Sciatic nerve (tissue), 2 donors: ENCODE measurements around the gene ATIC. TPM values are rescaled to one million over a fixed set of nuclear protein-coding genes. Genes with fewer than 3 reads are reported as not detected.

Source experiments
- ATAC-seq: fragments of 200-7000 bp; cut with Tn5 transposase; one replicate; pipeline ENCODE4 v1.9.1; 2020; ENCODE audit warnings: mild to moderate bottlenecking, moderate library complexity
- DNase-seq: peaks from one replicate; pipeline ENCODE4 v3.0.0-alpha.2; 2020; ENCODE audit warnings: low spot score
- intact Hi-C: fragments of 100-400 bp; cut with DNase I; formaldehyde crosslinking; loops from one replicate; pipeline ENCODE4 v1.14.2; 2022
- total RNA-seq: library from RNA; stranded (reverse); fragmentation: NEBNext Ultra II Directional; extraction: Animal tissue kit (Norgen Biotek cat#: 25700); gene quantifications from one replicate; pipeline ENCODE4 v1.2.1, GENCODE V29; 2021
- donor health status: DM: no; HTN: no; CAD: no.
- donor health status: DM: no; HTN: no; CAD: no.

ATIC gene
- total RNA-seq, 1 donor from 2014 or later, result 62.8 TPM

DNA sequence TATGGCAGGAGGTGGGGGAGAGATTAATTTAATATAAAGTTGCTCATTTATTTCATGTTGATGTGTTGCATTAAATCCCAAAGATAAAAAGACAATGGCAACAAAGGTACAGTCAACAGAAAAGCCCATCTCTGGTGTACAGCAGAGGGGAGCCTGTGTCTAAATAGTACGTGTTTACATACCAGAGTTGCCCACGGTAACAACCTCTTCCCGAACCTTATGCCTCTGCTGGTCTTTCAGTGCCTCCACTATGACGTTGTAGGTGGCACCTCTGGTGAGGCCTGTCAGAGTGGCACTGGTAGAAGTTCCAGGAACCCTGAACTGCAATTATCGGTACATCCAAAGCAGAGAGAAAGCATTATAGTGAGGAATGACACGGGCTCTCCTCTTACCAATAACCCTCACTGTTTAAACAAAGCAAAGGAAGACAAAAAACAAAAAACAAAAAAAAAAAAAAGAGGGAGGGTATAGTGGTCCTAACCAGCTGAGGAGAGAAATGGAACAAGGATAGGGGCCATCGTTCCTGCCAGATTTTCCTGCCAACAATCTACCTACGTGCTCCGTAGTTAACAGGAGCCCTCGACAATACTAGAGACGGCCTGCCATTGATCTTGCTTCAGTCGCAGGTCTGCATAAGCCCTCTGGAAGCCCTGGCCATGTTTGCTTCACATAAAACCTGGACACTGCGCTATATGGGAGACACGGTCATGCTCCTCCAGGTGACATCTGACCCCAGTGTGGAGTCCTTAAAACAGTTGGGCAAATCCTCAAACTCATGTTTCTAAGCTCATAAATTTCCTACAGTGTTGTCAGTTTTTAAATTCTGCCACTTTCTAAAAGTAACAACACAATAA, 58.5 kb downstream of the ATIC start:
- no peak for ATAC-seq
- intact Hi-C loops, result no loop called here
- no peak for DNase-seq

DNA sequence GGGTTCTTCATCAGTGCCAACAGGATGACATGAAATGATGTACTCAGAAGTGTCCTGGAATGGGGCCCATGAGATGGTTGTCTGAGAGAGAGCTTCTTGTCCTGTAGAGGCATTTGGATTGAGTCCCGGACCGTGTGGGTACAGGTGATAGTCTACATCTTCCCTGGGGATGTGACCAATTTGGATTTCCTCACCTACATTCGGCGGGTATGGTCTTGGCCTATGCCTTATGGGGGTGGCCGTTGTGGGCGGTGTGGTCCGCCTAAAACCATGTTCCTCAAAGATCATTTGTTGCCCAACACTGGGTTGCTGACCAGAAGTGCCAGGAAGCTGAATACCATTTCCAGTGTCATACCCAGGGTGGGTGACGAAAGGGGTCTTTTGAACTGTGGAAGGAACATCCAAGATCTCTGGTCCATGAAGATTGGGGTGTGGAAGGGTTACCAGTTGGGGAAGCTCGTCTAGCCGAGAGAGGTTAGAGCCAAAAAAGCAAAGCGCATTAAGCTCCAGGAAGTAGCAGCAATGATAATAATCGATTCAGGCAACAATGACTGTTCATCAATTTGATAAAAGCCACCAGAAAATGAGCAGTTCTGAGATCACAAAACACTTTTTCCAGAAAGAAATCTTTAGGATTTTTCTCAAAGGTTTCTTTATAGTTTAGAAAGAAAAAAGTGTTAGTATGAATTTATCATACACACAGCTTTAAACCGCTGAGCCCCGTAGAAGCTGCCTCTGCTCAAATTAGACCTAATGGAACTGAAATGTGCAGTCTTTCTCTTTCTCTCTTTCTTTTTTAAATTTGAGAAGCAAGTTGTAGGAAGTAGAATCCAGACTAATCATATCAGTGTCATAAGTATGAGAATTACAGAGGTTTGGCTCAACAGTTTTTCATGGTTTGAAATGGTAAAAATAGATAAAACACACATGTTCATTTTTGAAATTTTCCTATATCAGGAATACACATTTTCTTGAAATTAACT, 60.3 kb downstream of the ATIC start:
- ATAC-seq (peak; percentile 15), DNase-seq (no peak)
- intact Hi-C loops, result no loop called here

DNA sequence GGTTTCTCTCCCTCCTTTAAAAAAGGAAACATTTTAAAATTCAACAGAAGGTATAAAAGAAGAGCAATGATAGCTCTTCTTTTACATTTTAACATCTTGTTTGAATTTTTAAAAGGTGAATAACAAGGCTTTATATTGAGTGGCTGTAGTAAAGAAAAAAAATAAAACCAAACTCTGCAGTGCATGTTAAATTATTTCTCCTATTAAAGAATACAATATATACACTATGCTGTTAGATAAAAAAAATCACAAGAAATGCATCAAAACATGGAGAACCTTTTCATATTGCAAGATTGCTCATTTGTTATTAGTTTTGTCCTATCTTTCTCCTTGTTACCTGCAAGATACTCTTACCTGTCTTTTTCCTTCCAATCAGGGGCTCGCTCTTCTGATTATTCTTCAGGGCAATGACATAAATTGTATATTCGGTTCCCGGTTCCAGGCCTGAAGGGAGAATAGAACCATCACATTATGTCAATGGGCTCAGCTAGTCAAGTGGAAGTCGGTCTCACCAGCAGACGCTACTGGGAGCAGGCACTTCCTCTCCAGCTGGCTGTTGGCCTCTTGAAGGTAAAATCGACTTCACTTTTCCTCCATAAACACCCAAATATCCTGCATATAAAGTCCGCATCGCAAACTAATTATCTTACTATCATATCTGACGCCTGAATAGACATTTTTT, 61.2 kb downstream of the ATIC start:
- intact Hi-C loops, result no loop called here
- DNase-seq (no peak), ATAC-seq (no peak)

DNA sequence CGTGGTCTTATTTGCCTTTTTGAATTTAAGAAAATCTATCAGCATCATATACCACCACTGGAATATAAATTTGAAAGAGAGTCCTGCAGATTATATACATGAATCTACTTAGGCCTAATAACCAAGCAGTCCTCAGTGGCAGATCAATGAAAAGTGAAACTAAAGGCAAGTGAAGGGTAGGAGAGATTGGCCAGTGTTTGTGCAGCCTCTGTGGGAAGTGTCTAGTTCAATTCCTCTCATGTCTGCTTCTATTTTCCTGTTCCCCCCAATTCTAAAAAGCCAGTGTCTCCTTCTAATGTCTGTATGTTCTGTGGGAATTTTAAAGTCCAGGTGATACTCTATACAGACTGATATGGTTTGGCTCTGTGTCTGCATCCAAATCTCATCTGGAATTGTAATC, 62.1 kb downstream of the ATIC start:
- ATAC-seq (no peak), DNase-seq (no peak)
- intact Hi-C loops, result no loop called here

DNA sequence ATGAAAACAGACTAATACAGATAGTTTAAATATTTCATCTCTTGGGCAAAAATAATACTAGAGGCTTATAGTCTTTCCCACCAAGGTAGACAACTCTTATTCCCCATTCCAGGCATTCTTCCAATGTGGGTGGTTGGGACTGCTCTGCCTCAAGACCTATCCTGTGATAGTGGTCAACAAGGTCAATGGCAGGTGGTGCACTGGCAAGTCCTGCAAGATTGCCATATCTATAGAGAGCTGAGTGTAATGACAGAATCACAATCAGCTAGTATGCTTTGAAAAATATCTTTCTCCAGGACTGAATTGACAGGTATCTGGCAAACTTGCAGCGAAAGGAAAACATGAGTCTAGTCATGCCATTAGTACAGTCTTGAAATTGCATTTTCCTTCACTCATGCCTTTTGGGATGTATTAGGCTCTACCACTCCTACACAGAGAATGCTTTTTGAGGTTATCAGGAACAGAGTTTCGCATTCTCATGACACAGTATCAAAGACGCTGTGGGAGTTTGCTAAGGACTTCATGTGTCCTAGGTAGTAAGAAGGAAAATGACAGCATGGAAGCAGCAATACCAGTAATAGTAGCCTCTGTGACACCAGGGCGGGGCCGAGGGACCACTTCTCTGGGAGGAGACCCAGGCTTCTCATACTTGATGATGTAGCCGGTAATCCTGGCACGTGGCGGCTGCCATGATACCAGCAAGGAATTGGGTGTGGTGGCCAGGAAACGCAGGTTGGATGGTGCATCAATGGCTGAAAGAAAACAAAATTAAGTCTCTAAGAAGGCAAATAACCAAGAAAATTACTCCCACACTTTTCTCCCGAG, 63.0 kb downstream of the ATIC start:
- no peak for DNase-seq
- intact Hi-C loops, result no loop called here

DNA sequence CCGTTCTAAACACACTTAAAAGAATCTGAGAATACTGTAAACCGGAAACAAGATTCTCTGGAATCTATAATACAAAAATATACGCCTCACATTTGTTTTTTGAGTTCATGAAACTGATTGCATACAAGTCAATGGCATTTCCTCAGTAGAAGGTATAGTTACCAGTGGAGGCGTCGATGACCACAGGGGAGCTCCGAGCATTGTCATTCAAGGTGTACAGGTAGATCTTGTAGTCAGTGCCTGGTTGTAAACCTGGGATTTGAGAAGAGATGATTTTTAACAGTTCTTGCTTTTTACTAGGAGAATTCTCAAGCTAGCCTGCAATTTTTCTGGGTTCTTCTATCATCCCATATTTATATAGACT, 63.6 kb downstream of the ATIC start:
- ATAC-seq (no peak), DNase-seq (no peak)
- intact Hi-C loops, result no loop called here

More for the DNA sequence above, 63.0 kb downstream of the ATIC start:
- ATAC-seq, result no peak

DNA sequence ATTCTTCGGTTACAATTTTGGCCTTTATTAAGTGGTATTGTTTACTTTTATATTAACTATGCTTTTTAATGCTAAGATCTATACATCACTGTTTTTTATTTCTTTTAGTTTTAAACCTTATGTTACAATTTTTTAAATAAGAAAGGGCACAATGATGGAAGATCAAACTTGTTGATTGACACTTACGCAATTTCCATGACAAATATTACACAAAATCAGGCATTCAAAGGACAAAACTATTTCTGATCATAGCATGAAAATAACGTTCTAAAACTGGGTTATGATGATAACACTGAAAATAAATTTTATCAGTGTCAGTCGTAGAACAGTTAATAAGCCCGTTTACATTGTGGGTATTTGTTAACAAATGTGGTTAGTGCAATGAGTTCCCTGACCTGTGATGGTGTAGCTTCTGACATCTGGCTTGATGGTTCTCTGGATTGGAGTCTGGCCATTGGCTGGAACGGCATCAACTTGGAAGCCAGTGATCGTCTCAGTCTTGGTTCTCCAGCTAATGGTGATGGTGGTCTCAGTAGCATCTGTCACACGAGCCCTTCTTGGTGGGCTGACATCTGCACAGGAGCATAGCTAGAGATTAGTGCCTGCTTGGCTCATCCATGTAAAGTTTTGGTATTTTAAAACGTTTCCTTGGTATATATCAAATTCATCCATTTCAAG, 64.4 kb downstream of the ATIC start:
- intact Hi-C loops, result no loop called here
- ATAC-seq, result no peak
- no peak for DNase-seq

DNA sequence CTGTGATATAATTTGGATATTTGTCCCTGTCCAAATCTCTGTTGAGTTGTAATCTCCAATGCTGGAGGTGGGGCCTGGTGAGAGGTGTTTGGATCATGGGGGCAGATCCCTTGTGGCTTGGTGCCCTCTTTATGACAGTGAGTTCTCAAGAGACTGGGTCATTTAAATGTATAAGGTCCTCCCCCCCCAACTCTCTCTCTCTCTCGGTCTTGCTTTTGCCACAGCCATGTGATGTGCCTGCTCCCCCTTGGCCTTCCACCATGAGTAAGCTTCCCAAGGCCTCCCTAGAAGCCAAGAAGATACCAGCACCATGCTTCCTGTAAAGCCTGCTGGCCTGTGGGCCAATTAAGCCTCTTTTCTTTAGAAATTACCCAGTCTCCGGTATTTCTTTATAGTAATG, 65.4 kb downstream of the ATIC start:
- intact Hi-C loops, result no loop called here
- ATAC-seq, result no peak
- no peak for DNase-seq

DNA sequence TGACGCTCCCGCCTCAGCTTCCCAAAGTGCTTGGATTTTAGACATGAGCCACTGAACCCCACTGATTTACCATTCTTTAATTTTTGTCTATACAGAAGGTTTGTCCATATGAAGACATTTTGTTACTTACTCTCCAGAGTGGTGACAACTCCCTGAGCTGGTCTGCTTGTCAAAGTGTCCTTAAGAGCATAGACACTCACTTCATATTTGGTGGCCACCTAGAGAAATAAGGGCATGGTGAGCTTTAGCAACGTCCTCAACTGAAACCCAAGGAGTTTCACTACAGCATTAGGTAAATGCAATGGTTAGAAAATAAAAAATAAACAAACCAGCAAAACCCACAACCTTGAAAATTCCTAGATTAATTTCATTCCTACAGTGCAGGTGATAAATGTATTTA, 66.2 kb downstream of the ATIC start:
- ATAC-seq (no peak), DNase-seq (no peak)
- intact Hi-C loops, result no loop called here

DNA sequence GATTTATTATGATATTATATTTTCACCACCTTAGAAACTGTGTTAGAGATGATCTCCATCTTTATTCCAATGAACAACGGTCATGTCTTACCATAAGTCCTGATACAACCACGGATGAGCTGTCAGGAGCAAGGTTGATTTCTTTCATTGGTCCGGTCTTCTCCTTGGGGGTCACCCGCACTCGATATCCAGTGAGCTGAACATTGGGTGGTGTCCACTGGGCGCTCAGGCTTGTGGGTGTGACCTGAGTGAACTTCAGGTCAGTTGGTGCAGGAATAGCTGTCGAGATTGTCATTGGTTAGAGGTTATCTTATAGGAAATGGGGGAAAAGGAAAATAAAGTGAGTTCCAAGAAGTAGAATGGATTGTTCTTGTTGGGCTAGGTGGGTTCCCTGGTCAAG, 67.2 kb downstream of the ATIC start:
- ATAC-seq (no peak), DNase-seq (no peak)
- intact Hi-C loops, result no loop called here

DNA sequence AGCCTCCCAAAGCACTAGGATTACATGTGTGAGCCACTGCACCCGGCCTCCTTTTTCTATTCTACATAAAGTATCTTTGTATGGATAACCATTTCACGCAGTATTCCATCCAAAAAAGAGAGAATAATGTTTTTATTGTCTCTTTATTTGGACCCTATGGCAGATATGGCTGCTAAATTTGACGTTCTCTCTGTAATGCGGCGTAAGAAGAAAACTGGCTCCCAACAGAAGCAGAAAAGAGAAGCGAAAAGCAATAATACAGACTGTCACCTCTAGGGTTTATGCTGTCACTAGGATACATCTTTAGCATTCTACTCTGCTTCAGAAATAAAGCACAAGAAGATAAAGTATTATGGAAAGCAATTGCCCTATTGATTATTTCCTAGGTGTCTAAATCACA, 68.1 kb downstream of the ATIC start:
- intact Hi-C loops, result no loop called here
- ATAC-seq (no peak), DNase-seq (no peak)

DNA sequence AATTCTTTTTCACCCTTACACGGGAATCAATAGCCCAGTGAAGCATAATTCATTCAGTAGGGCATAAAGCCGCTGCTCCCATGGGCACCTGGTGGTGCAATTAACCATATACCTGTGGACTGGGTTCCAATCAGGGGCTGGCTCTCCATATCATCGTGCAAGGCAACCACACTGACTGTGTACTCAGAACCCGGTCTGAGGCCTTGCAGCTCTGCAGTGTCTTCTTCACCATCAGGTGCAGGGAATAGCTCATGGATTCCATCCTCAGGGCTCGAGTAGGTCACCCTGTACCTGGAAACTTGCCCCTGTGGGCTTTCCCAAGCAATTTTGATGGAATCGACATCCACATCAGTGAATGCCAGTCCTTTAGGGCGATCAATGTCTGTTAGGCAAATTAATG, 68.8 kb downstream of the ATIC start:
- intact Hi-C loops, result no loop called here
- DNase-seq (no peak), ATAC-seq (no peak)

DNA sequence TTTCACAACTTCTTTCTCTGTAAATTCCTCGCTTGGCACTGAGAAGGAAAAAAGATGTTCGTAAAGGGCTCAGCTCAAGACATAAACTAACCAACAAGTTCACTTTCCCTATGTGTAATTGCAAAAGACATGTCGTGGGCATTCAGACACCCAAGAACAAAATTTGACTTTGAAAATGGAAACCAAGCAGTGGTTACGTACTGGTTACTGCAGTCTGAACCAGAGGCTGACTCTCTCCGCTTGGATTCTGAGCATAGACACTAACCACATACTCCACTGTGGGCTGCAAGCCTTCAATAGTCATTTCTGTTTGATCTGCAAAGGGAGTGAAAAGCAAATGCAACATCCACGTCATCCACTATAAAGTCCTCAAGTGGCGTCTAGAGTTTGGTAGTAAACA, 70.2 kb downstream of the ATIC start:
- no peak for ATAC-seq
- DNase-seq, result no peak
- intact Hi-C loops, result no loop called here

DNA sequence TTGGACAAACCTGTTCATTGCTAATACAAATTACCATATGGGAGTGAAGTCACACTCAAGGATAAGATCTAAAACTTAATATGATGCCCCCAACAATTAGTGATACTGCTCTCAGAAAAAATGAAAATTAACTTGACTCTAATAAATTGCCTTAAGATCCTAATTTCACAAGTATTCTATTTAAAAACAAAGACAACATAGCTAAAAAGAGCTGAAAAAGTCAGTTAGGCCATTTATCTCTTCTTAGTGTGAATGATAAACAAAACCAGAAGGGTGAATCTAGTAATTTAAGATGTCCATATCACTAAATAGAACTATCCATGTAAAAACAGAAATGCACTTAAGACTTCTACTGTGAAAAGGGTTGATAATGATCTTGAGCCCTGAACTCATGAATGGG, 70.6 kb downstream of the ATIC start:
- DNase-seq (no peak), ATAC-seq (no peak)
- intact Hi-C loops, result no loop called here

DNA sequence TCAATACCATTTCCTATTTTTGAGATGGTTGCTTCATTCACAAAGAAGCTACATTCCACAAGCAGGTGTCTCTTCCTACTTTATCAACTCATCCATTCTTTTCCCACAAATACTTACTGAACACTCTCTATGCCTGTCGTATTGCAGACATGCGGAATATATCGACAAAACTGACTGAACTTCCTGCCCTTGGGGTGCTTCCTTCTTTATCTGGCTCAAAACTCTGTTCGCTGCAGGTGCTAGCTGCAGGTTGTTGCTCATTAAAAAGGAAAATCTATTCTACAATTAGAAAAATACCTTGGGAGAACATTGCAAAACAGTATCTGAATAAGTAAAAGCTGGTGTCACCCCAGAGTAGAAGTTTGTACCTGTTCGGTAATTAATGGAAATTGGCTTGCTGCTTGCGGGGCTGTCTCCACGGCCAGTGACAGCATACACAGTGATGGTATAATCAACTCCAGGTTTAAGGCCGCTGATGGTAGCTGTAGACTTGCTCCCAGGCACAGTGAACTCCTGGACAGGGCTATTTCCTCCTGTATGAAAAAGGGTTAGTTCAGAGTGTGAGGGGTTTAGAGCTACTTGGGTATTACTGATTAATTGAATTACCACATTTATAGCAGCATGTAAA, 71.9 kb downstream of the ATIC start:
- intact Hi-C loops, result no loop called here
- DNase-seq, result no peak
- no peak for ATAC-seq

DNA sequence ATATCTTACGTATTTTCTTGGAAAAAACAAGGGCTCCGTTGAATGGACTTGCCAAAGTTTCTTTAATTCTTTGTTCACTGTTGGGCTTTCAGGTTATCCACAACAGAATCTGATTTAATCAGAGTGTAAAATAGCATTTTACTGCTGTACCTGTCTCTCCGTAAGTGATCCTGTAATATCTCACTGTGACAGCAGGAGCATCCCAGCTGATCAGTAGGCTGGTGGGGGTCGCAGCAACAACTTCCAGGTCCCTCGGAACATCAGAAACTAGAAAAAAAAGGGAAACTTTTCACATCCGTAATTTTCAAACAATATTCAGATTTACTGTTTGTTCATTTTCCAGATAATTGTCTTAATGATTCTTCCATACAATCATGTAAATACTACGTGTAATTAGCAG, 72.9 kb downstream of the ATIC start:
- intact Hi-C loops, result no loop called here
- ATAC-seq, result no peak
- no peak for DNase-seq

DNA sequence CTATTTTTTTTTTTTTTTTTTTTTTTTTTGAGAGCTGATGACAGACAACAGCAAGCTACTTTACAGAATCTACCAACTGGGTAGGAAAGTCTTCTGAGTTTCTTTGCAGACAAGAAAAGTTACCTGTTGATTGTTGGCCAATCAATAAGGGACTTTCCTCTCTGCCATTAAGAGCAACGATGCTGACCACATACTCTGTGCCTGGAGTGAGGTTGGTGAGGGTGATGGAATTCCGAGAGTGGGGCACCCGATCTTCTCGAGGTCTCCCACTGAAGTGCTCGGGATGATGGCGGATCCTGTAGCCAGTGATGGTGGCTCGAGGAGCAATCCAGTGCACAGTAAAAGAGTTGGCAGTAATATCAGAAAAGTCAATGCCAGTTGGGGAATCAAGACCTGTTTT, 74.7 kb downstream of the ATIC start:
- ATAC-seq, result no peak
- intact Hi-C loops, result no loop called here
- no peak for DNase-seq
